ENCODE results near the gene ADARB1.

The ADARB1 gene

DNA sequence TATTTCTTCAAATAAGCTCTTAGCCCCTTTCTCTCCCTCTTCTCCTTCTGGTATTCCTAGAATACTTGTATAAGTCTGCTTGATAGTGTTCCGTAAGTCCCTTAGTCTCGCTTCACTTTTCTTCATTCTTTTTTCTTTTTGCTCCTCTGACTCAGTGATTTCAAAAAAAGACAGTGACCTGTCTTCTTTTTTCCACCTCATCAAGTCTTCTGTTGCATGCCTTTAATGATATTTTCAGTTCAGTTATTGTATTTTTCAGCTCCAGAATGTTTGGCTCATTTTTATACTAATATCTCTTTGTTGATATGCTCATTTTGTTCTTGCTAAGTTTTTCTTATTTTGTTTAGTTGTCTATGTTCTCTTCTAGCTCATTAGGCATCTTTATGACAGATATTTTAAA, 115.6 kb downstream of the ADARB1 start:
- Histone ChIP-seq H3K27me3 (ENCODE audit: control insufficient read depth in 2 of 2, insufficient read depth in 2 of 2, low read length in 2 of 2) (no peaks in the 10 kb centered on the region), H3K36me3 (ENCODE audit: control insufficient read depth in 2 of 2, insufficient read depth in 2 of 2, low read length in 2 of 2) (peaks cover 0 to 4% of the 10 kb centered on the region in 2 donors), H3K4me3 (ENCODE audit: low read length in 2 of 2) (no peak overlapping the region), H3K4me1 (ENCODE audit: control insufficient read depth in 2 of 2, insufficient read depth in 2 of 2, low read length in 2 of 2) (no peaks in the 10 kb centered on the region), H3K9ac (ENCODE audit: low read depth in 1 of 2, low read length in 2 of 2) (no peak overlapping the region), H3K9me3 (ENCODE audit: control insufficient read depth in 2 of 2, low read length in 2 of 2) (peaks cover 7 to 13% of the 10 kb centered on the region in 2 donors), H3K27ac (ENCODE audit: low read depth in 2 of 2, low read length in 2 of 2) (no peak overlapping the region)

GRCh38 chr21:45192332-45192731, 118.0 kb downstream of the ADARB1 start:
- no peaks in the 10 kb centered on the region for H3K36me3 ChIP-seq (ENCODE audit: control insufficient read depth in 2 of 2, insufficient read depth in 2 of 2, low read length in 2 of 2)
- H3K4me1 ChIP-seq (ENCODE audit: control insufficient read depth in 2 of 2, insufficient read depth in 2 of 2, low read length in 2 of 2), result no peaks in the 10 kb centered on the region

GRCh38 chr21:45196620-45197019, 122.2 kb downstream of the ADARB1 start:
- no peaks in the 10 kb centered on the region for H3K27me3 ChIP-seq (ENCODE audit: control insufficient read depth in 2 of 2, insufficient read depth in 2 of 2, low read length in 2 of 2)
- H3K36me3 ChIP-seq (ENCODE audit: control insufficient read depth in 2 of 2, insufficient read depth in 2 of 2, low read length in 2 of 2), result no peaks in the 10 kb centered on the region
- no peak overlapping the region for H3K9ac ChIP-seq (ENCODE audit: low read depth in 1 of 2, low read length in 2 of 2)
- no peak overlapping the region for H3K4me3 ChIP-seq (ENCODE audit: low read length in 2 of 2)
- H3K9me3 ChIP-seq (ENCODE audit: control insufficient read depth in 2 of 2, low read length in 2 of 2), result no peaks in the 10 kb centered on the region
- H3K27ac ChIP-seq (ENCODE audit: low read depth in 2 of 2, low read length in 2 of 2), result no peak overlapping the region
- H3K4me1 ChIP-seq (ENCODE audit: control insufficient read depth in 2 of 2, insufficient read depth in 2 of 2, low read length in 2 of 2), result no peaks in the 10 kb centered on the region

More at GRCh38 chr21:45192332-45192731, 118.0 kb downstream of the ADARB1 start:
- peaks cover 0 to 8% of the 10 kb centered on the region in 2 donors for H3K9me3 ChIP-seq (ENCODE audit: control insufficient read depth in 2 of 2, low read length in 2 of 2)
- no peak overlapping the region for H3K9ac ChIP-seq (ENCODE audit: low read depth in 1 of 2, low read length in 2 of 2)
- no peak overlapping the region for H3K4me3 ChIP-seq (ENCODE audit: low read length in 2 of 2)
- no peaks in the 10 kb centered on the region for H3K27me3 ChIP-seq (ENCODE audit: control insufficient read depth in 2 of 2, insufficient read depth in 2 of 2, low read length in 2 of 2)
- H3K27ac ChIP-seq (ENCODE audit: low read depth in 2 of 2, low read length in 2 of 2), result no peak overlapping the region

GRCh38 chr21:45199201-45199600, 124.8 kb downstream of the ADARB1 start:
- H3K27me3 ChIP-seq (ENCODE audit: control insufficient read depth in 2 of 2, insufficient read depth in 2 of 2, low read length in 2 of 2), result no peaks in the 10 kb centered on the region
- H3K4me1 ChIP-seq (ENCODE audit: control insufficient read depth in 2 of 2, insufficient read depth in 2 of 2, low read length in 2 of 2), result no peaks in the 10 kb centered on the region
- no peak overlapping the region for H3K27ac ChIP-seq (ENCODE audit: low read depth in 2 of 2, low read length in 2 of 2)
- no peak overlapping the region for H3K4me3 ChIP-seq (ENCODE audit: low read length in 2 of 2)
- no peak overlapping the region for H3K9ac ChIP-seq (ENCODE audit: low read depth in 1 of 2, low read length in 2 of 2)
- no peaks in the 10 kb centered on the region for H3K36me3 ChIP-seq (ENCODE audit: control insufficient read depth in 2 of 2, insufficient read depth in 2 of 2, low read length in 2 of 2)
- no peaks in the 10 kb centered on the region for H3K9me3 ChIP-seq (ENCODE audit: control insufficient read depth in 2 of 2, low read length in 2 of 2)

DNA sequence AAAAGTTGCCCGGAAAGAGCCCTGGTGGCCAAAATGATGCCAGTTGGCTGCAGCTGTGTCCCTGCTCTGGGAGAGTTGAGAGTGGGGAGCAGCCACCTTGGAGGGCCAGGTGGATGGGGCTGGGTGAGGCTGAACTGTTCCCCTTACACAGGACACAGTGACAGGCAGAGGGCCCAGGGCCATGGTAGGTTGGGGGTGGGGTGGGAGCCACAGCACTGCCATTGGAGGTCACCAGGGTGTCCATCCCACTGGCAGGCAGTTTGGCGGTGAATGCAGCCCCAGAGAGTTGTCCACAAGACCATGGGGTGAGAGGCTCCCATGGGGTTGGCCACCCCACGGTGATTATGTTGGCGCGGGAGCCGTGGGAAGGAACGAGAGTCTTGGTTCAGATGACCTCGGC, 125.7 kb downstream of the ADARB1 start:
- Histone ChIP-seq H3K9ac (ENCODE audit: low read depth in 1 of 2, low read length in 2 of 2) (no peak overlapping the region), H3K27ac (ENCODE audit: low read depth in 2 of 2, low read length in 2 of 2) (no peak overlapping the region), H3K36me3 (ENCODE audit: control insufficient read depth in 2 of 2, insufficient read depth in 2 of 2, low read length in 2 of 2) (no peaks in the 10 kb centered on the region), H3K27me3 (ENCODE audit: control insufficient read depth in 2 of 2, insufficient read depth in 2 of 2, low read length in 2 of 2) (no peaks in the 10 kb centered on the region), H3K4me1 (ENCODE audit: control insufficient read depth in 2 of 2, insufficient read depth in 2 of 2, low read length in 2 of 2) (no peaks in the 10 kb centered on the region), H3K9me3 (ENCODE audit: control insufficient read depth in 2 of 2, low read length in 2 of 2) (no peaks in the 10 kb centered on the region), H3K4me3 (ENCODE audit: low read length in 2 of 2) (no peak overlapping the region)

DNA sequence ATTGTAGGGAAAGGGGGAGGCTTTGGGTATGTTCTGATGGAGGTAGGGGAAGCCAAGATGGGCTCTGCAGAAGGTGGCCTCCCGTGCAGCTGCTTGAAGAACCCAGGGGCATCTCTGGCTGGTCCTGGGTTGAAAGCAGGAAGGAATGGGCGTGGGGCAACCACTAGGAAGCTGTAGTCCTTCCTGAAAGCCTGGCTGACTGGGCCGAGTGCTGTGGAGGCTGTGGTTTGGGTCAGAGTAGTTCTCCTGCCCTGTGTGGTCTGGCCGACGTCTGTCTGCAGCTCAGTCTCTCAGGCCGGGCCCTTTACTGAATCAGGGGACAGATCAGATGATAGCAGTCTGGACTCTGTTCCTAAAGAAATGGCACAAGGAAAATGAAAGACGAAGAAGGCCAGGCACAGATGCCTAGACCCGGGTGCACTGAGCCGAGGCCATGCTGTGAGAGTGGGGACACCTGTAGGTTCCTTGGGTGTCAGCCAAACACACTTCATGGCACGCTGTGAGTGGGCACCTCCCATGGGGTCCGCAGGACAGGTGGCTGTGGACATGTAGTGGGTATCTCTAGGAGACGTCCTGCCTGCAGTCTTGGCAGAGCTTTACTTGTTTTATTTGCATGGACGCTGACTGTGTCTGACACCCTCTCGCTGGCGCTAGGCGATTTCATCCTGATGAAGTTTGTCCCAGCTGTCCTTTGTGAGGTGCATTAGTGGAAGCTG, 126.4 kb downstream of the ADARB1 start:
- Histone ChIP-seq H3K9ac (ENCODE audit: low read depth in 1 of 2, low read length in 2 of 2) (no peak overlapping the region), H3K27ac (ENCODE audit: low read depth in 2 of 2, low read length in 2 of 2) (no peak overlapping the region)

DNA sequence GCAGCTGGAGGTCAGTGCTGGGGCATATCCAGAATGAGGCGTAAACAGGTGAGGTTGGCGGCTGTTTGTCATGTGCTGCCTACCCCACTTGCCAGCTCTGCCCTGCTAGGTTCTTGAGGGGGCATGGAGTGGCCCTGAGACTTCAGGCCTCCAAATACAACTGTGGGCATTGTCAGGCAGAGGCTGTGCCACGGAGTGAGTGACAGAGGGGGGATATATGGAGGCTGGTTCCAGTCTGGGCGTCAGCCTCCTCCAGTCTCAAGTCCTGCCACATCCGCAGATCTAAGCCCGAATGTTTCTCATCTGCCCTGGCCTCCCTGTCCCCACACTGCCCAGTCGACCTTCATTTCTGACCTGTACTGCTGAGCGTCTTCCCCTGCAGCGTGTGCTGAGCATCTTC, 128.0 kb downstream of the ADARB1 start:
- H3K4me1 ChIP-seq (ENCODE audit: control insufficient read depth in 2 of 2, insufficient read depth in 2 of 2, low read length in 2 of 2), result no peaks in the 10 kb centered on the region
- no peak overlapping the region for H3K4me3 ChIP-seq (ENCODE audit: low read length in 2 of 2)
- H3K27me3 ChIP-seq (ENCODE audit: control insufficient read depth in 2 of 2, insufficient read depth in 2 of 2, low read length in 2 of 2), result no peaks in the 10 kb centered on the region
- H3K9ac ChIP-seq (ENCODE audit: low read depth in 1 of 2, low read length in 2 of 2), result no peak overlapping the region
- H3K36me3 ChIP-seq (ENCODE audit: control insufficient read depth in 2 of 2, insufficient read depth in 2 of 2, low read length in 2 of 2), result peaks cover 0 to 2% of the 10 kb centered on the region in 2 donors
- no peaks in the 10 kb centered on the region for H3K9me3 ChIP-seq (ENCODE audit: control insufficient read depth in 2 of 2, low read length in 2 of 2)
- H3K27ac ChIP-seq (ENCODE audit: low read depth in 2 of 2, low read length in 2 of 2), result no peak overlapping the region

More for the DNA sequence above, 126.4 kb downstream of the ADARB1 start:
- H3K9me3 ChIP-seq (ENCODE audit: control insufficient read depth in 2 of 2, low read length in 2 of 2), result no peaks in the 10 kb centered on the region
- peaks cover 0 to 2% of the 10 kb centered on the region in 2 donors for H3K36me3 ChIP-seq (ENCODE audit: control insufficient read depth in 2 of 2, insufficient read depth in 2 of 2, low read length in 2 of 2)
- no peak overlapping the region for H3K4me3 ChIP-seq (ENCODE audit: low read length in 2 of 2)
- no peaks in the 10 kb centered on the region for H3K27me3 ChIP-seq (ENCODE audit: control insufficient read depth in 2 of 2, insufficient read depth in 2 of 2, low read length in 2 of 2)
- H3K4me1 ChIP-seq (ENCODE audit: control insufficient read depth in 2 of 2, insufficient read depth in 2 of 2, low read length in 2 of 2), result no peaks in the 10 kb centered on the region

GRCh38 chr21:45202889-45203288, 128.5 kb downstream of the ADARB1 start:
- Histone ChIP-seq H3K36me3 (ENCODE audit: control insufficient read depth in 2 of 2, insufficient read depth in 2 of 2, low read length in 2 of 2) (peaks cover 0 to 2% of the 10 kb centered on the region in 2 donors), H3K27me3 (ENCODE audit: control insufficient read depth in 2 of 2, insufficient read depth in 2 of 2, low read length in 2 of 2) (no peaks in the 10 kb centered on the region), H3K4me3 (ENCODE audit: low read length in 2 of 2) (no peak overlapping the region), H3K9me3 (ENCODE audit: control insufficient read depth in 2 of 2, low read length in 2 of 2) (no peaks in the 10 kb centered on the region), H3K4me1 (ENCODE audit: control insufficient read depth in 2 of 2, insufficient read depth in 2 of 2, low read length in 2 of 2) (no peaks in the 10 kb centered on the region), H3K27ac (ENCODE audit: low read depth in 2 of 2, low read length in 2 of 2) (no peak overlapping the region), H3K9ac (ENCODE audit: low read depth in 1 of 2, low read length in 2 of 2) (no peak overlapping the region)

GRCh38 chr21:45203983-45204382, 129.6 kb downstream of the ADARB1 start:
- Histone ChIP-seq H3K27me3 (ENCODE audit: control insufficient read depth in 2 of 2, insufficient read depth in 2 of 2, low read length in 2 of 2) (no peaks in the 10 kb centered on the region), H3K4me1 (ENCODE audit: control insufficient read depth in 2 of 2, insufficient read depth in 2 of 2, low read length in 2 of 2) (no peaks in the 10 kb centered on the region), H3K36me3 (ENCODE audit: control insufficient read depth in 2 of 2, insufficient read depth in 2 of 2, low read length in 2 of 2) (peaks cover 0 to 2% of the 10 kb centered on the region in 2 donors), H3K9ac (ENCODE audit: low read depth in 1 of 2, low read length in 2 of 2) (no peak overlapping the region), H3K27ac (ENCODE audit: low read depth in 2 of 2, low read length in 2 of 2) (no peak overlapping the region), H3K9me3 (ENCODE audit: control insufficient read depth in 2 of 2, low read length in 2 of 2) (no peaks in the 10 kb centered on the region), H3K4me3 (ENCODE audit: low read length in 2 of 2) (no peak overlapping the region)

- Histone ChIP-seq H3K9ac (ENCODE audit: low read depth in 1 of 2, low read length in 2 of 2) (no peak overlapping the region), H3K4me3 (ENCODE audit: low read length in 2 of 2) (no peak overlapping the region), H3K27ac (ENCODE audit: low read depth in 2 of 2, low read length in 2 of 2) (no peak overlapping the region), H3K27me3 (ENCODE audit: control insufficient read depth in 2 of 2, insufficient read depth in 2 of 2, low read length in 2 of 2) (no peaks in the 10 kb centered on the region), H3K36me3 (ENCODE audit: control insufficient read depth in 2 of 2, insufficient read depth in 2 of 2, low read length in 2 of 2) (peaks cover 0 to 2% of the 10 kb centered on the region in 2 donors), H3K4me1 (ENCODE audit: control insufficient read depth in 2 of 2, insufficient read depth in 2 of 2, low read length in 2 of 2) (peaks cover 0 to 1% of the 10 kb centered on the region in 2 donors), H3K9me3 (ENCODE audit: control insufficient read depth in 2 of 2, low read length in 2 of 2) (no peaks in the 10 kb centered on the region)
These were observed 130.0 kb downstream of the ADARB1 start for GRCh38 chr21:45204395-45204794.
